SK-N-SH (cell line): ENCODE measurements around the gene IL17RB. TPM values are rescaled to one million over a fixed set of nuclear protein-coding genes. Genes with fewer than 3 reads are reported as not detected.

Experiments used
- CTCF ChIA-PET: fragments of 300-600, 350-600 bp; formaldehyde crosslinking; extraction: SDS; loops from one replicate; lab custom pipeline; 2021; lab: Yijun Ruan, JAX
- POLR2A ChIA-PET: fragments of 350-600 bp; sonication (Branson Sonifier 250); formaldehyde crosslinking; extraction: SDS; loops from one replicate; lab custom pipeline; 2020; ENCODE audit warnings: antibody characterized with exemption, inconsistent platforms; lab: Yijun Ruan, JAX
- DNase-seq: peaks from one replicate; pipeline ENCODE4 v3.0.0; 2012
- H2AFZ ChIP-seq: fragments of 200-600 bp; sonication (generic); 2 replicates; pipeline ENCODE4 v1.8.1; 2016; ENCODE audit warnings: antibody characterized with exemption, mild to moderate bottlenecking, low read depth
- H3F3A ChIP-seq: fragments of 200-600 bp; sonication (generic); replicated peaks from 2 replicates; pipeline ENCODE3; 2016; ENCODE audit warnings: antibody characterized with exemption, mild to moderate bottlenecking; ENCODE audit not compliant: insufficient read depth
- H3K27ac ChIP-seq, 2 experiments: fragments of 200-500 bp in 1 of 2; fragments of 200-600 bp in 1 of 2; sonication (Bioruptor generic) in 1 of 2; sonication (generic), shearing (Covaris generic) in 1 of 2; 2 replicates each; pipeline versions ENCODE4 v1.5.1 to v1.6.1; 2014 to 2016; ENCODE audit warnings: low read depth in 2 of 2, inconsistent platforms in 1 of 2, low read length in 1 of 2, mild to moderate bottlenecking in 1 of 2, mixed read lengths in 1 of 2
- H3K27me3 ChIP-seq: fragments of 200-600 bp; sonication (generic), shearing (Covaris generic); 2 replicates; pipeline ENCODE4 v1.6.1; 2016; ENCODE audit warnings: mixed run types; ENCODE audit not compliant: insufficient read depth
- H3K36me3 ChIP-seq, 2 experiments: fragments of 200-500 bp in 1 of 2; fragments of 200-600 bp in 1 of 2; sonication (Bioruptor generic) in 1 of 2; sonication (generic) in 1 of 2; replicated peaks in 1 of 2; 2 replicates each; pipeline versions ENCODE3 to v1.5.1; 2014 to 2016; ENCODE audit warnings: low read length in 1 of 2, mild to moderate bottlenecking in 1 of 2; ENCODE audit not compliant: insufficient read depth in 2 of 2, control insufficient read depth in 1 of 2
- H3K4me1 ChIP-seq, 2 experiments: fragments of 200-500 bp in 1 of 2; fragments of 200-600 bp in 1 of 2; sonication (Bioruptor generic) in 1 of 2; sonication (generic), shearing (Covaris generic) in 1 of 2; 2 replicates each; pipeline versions ENCODE4 v1.5.1 to v1.6.1; 2014 to 2016; ENCODE audit warnings: low read depth in 1 of 2, low read length in 1 of 2, mixed run types in 1 of 2; ENCODE audit not compliant: insufficient read depth in 2 of 2, control insufficient read depth in 1 of 2
- H3K4me2 ChIP-seq: fragments of 200-600 bp; sonication (generic), shearing (Covaris generic); 2 replicates; pipeline ENCODE4 v1.6.1; 2017; ENCODE audit warnings: mixed run types
- H3K4me3 ChIP-seq, 2 experiments: fragments of 200-500 bp in 1 of 2; fragments of 200-600 bp in 1 of 2; sonication (Bioruptor generic) in 1 of 2; sonication (generic), shearing (Covaris generic) in 1 of 2; 2 replicates each; pipeline versions ENCODE4 v1.5.1 to v1.8.1; 2014 to 2016; ENCODE audit warnings: low read depth in 2 of 2, inconsistent platforms in 1 of 2, low read length in 1 of 2, mild to moderate bottlenecking in 1 of 2, mixed read lengths in 1 of 2, moderate library complexity in 1 of 2
- H3K79me2 ChIP-seq: fragments of 200-600 bp; sonication (generic); 2 replicates; pipeline ENCODE4 v1.8.1; 2017; ENCODE audit warnings: mild to moderate bottlenecking; ENCODE audit not compliant: insufficient read depth
- H3K9ac ChIP-seq: fragments of 200-600 bp; sonication (generic); 2 replicates; pipeline ENCODE4 v1.6.1; 2017; ENCODE audit warnings: mixed run types
- H3K9me2 ChIP-seq: fragments of 200-600 bp; sonication (generic); 2 replicates; pipeline ENCODE4 v1.6.1; 2017; ENCODE audit warnings: mixed run types
- H3K9me3 ChIP-seq: fragments of 200-600 bp; sonication (generic); 2 replicates; pipeline ENCODE4 v1.6.1; 2017; ENCODE audit warnings: mixed run types, mild to moderate bottlenecking, moderate library complexity
- H4K20me1 ChIP-seq: fragments of 200-600 bp; sonication (generic); 2 replicates; pipeline ENCODE4 v1.6.1; 2017; ENCODE audit warnings: mild to moderate bottlenecking, mixed run types; ENCODE audit not compliant: insufficient read depth
- ELF1 ChIP-seq: IDR thresholded peaks from 2 replicates; pipeline ENCODE4 v1.4.0; 2012
- GABPA ChIP-seq: IDR thresholded peaks from 2 replicates; pipeline ENCODE4 v1.4.0; 2012; ENCODE audit warnings: low read depth, mild to moderate bottlenecking
- GATA2 ChIP-seq: sonication (generic); formaldehyde crosslinking; IDR thresholded peaks from 2 replicates; pipeline ENCODE4 v1.5.0; 2020; ENCODE audit warnings: mild to moderate bottlenecking, missing genetic modification reagents
- MAX ChIP-seq: IDR thresholded peaks from 2 replicates; pipeline ENCODE4 v1.4.0; 2012; ENCODE audit warnings: low read depth
- MEF2A ChIP-seq: IDR thresholded peaks from 2 replicates; pipeline ENCODE4 v1.4.0; 2012; ENCODE audit warnings: low read depth, borderline replicate concordance
- MXI1 ChIP-seq: IDR thresholded peaks from 2 replicates; pipeline ENCODE4 v1.6.1; 2012; ENCODE audit warnings: mild to moderate bottlenecking, low read depth, low read length, improper control_type of control experiment
- NRF1 ChIP-seq: IDR thresholded peaks from 2 replicates; pipeline ENCODE4 v1.6.1; 2012; ENCODE audit warnings: low read depth, mild to moderate bottlenecking, low read length
- RAD21 ChIP-seq: IDR thresholded peaks from 2 replicates; pipeline ENCODE4 v1.6.1; 2012; ENCODE audit warnings: mild to moderate bottlenecking, low read length
- REST ChIP-seq: IDR thresholded peaks from 2 replicates; pipeline ENCODE4 v1.6.1; 2012; ENCODE audit warnings: mild to moderate bottlenecking, low read depth, low read length, moderate library complexity
- RXRA ChIP-seq: IDR thresholded peaks from 2 replicates; pipeline ENCODE4 v1.4.0; 2012; ENCODE audit warnings: low read depth, mild to moderate bottlenecking, borderline replicate concordance
- TAF1 ChIP-seq: IDR thresholded peaks from 2 replicates; pipeline ENCODE4 v1.6.1; 2012; ENCODE audit warnings: low read depth, mild to moderate bottlenecking, low read length, moderate library complexity, borderline replicate concordance
- USF1 ChIP-seq: IDR thresholded peaks from 2 replicates; pipeline ENCODE4 v1.4.0; 2012; ENCODE audit warnings: low read depth, borderline replicate concordance
- WGBS: methylation state at CpG from one replicate; pipeline ENCODE4 v1.1.6; 2017; ENCODE audit warnings: low lambda C conversion rate; 5-methylcytosine and 5-hydroxymethylcytosine counted together
- polyA plus RNA-seq, 3 experiments: library from polyadenylated mRNA; depleted of rRNA; stranded (reverse); fragments of >200 nt; gene quantifications; 2 replicates each; pipeline ENCODE4 v1.2.3, GENCODE V29; 2012

Gene IL17RB
- polyA plus RNA-seq, 1 of the 3 experiments (the other 2 are of a cell fraction): 0.10 TPM

GRCh38 chr3:53862241-53862640 lies 15.9 kb downstream of the IL17RB start:
- Histone ChIP-seq H3K27ac (no peak overlapping the region), H3K9me2 (peaks cover 2% of the 10 kb centered on the region; the same call in 1 of the 2 replicates), H3K79me2 (no peaks in the 10 kb centered on the region), H3F3A (no peaks in the 10 kb centered on the region), H3K9me3 (no peaks in the 10 kb centered on the region), H2AFZ (no peak overlapping the region), H3K4me1 (no peaks in the 10 kb centered on the region), H3K4me3 (no peak overlapping the region), H3K36me3 (peaks cover 16 to 62% of the 10 kb centered on the region in 2 experiments), H4K20me1 (no peaks in the 10 kb centered on the region), H3K27me3 (no peaks in the 10 kb centered on the region), H3K9ac (no peak overlapping the region)
- POLR2A ChIA-PET: no interaction called here
- CTCF ChIA-PET: no interaction called here
- DNase-seq: no peak
- 88% methylated on average over 3 of the region's 3 CpGs for WGBS
- no peak for TF ChIP-seq MAX
- TF ChIP-seq MEF2A: no peak
- no peak for TF ChIP-seq RXRA
- TF ChIP-seq GABPA: no peak
- TF ChIP-seq TAF1: no peak
- TF ChIP-seq MXI1: no peak
- TF ChIP-seq, all 33 proteins: peak for 0
- no peak overlapping the region for H3K4me2 ChIP-seq

- peaks cover 25 to 71% of the 10 kb centered on the region in 2 experiments for H3K36me3 ChIP-seq
- H3K4me2 ChIP-seq: no peak overlapping the region
- no peaks in the 10 kb centered on the region for H3K9me3 ChIP-seq
- no peaks in the 10 kb centered on the region for H3K79me2 ChIP-seq
- no peak overlapping the region for H3K27ac ChIP-seq
- H3K4me1 ChIP-seq: no peaks in the 10 kb centered on the region
- DNase-seq: no peak
- H2AFZ ChIP-seq: no peak overlapping the region
- no peak overlapping the region for H3K4me3 ChIP-seq
- no peaks in the 10 kb centered on the region for H3F3A ChIP-seq
- no peaks in the 10 kb centered on the region for H3K27me3 ChIP-seq
- TF ChIP-seq RXRA: no peak
- TF ChIP-seq RAD21: no peak
- TF ChIP-seq, all 33 proteins: peak for 0
- POLR2A ChIA-PET: no interaction called here
- Histone ChIP-seq H3K9ac (no peak overlapping the region), H3K9me2 (peaks cover 2% of the 10 kb centered on the region; the same call in 1 of the 2 replicates), H4K20me1 (no peaks in the 10 kb centered on the region)
- WGBS: 100% methylated on average over 1 of the region's 1 CpG
- CTCF ChIA-PET: no interaction called here
Observed at GRCh38 chr3:53863145-53863544, 16.8 kb downstream of the IL17RB start.

GRCh38 chr3:53865732-53866499 lies 19.5 kb downstream of the IL17RB start:
- H3F3A ChIP-seq: no peaks in the 10 kb centered on the region
- peaks cover 34 to 72% of the 10 kb centered on the region in 2 experiments for H3K36me3 ChIP-seq
- no peaks in the 10 kb centered on the region for H3K27me3 ChIP-seq
- H3K9me2 ChIP-seq: peaks cover 2% of the 10 kb centered on the region; the same call in 1 of the 2 replicates
- no peak for DNase-seq
- no peaks in the 10 kb centered on the region for H3K4me1 ChIP-seq
- H4K20me1 ChIP-seq: no peaks in the 10 kb centered on the region
- no peak overlapping the region for H3K9ac ChIP-seq
- no peak overlapping the region for H2AFZ ChIP-seq
- 93% methylated on average over 5 of the region's 5 CpGs for WGBS
- TF ChIP-seq GATA2 (CRISPR knock-in tag) (no peak), MAX (no peak), GABPA (no peak), USF1 (no peak), ELF1 (no peak), NRF1 (no peak), REST (no peak), TAF1 (no peak), RXRA (no peak)
- H3K9me3 ChIP-seq: no peaks in the 10 kb centered on the region
- ChIA-PET CTCF (no interaction called here), POLR2A (no interaction called here)
- no peak overlapping the region for H3K27ac ChIP-seq
- no peak overlapping the region for H3K4me3 ChIP-seq
- H3K4me2 ChIP-seq: no peak overlapping the region
- no peaks in the 10 kb centered on the region for H3K79me2 ChIP-seq
